ENCODE measurements around the gene L3HYPDH. TPM values are rescaled to one million over a fixed set of nuclear protein-coding genes. Genes with fewer than 3 reads are reported as not detected.
A peak's percentile ranks its signal among the peaks of the same experiment; 100 is the strongest.

Gene L3HYPDH
- total and polyA plus RNA-seq, 2 donors (not counting 3 experiments of a cell fraction or from before 2014, with no cell fraction given), result 26.2 to 30.2 TPM

DNA sequence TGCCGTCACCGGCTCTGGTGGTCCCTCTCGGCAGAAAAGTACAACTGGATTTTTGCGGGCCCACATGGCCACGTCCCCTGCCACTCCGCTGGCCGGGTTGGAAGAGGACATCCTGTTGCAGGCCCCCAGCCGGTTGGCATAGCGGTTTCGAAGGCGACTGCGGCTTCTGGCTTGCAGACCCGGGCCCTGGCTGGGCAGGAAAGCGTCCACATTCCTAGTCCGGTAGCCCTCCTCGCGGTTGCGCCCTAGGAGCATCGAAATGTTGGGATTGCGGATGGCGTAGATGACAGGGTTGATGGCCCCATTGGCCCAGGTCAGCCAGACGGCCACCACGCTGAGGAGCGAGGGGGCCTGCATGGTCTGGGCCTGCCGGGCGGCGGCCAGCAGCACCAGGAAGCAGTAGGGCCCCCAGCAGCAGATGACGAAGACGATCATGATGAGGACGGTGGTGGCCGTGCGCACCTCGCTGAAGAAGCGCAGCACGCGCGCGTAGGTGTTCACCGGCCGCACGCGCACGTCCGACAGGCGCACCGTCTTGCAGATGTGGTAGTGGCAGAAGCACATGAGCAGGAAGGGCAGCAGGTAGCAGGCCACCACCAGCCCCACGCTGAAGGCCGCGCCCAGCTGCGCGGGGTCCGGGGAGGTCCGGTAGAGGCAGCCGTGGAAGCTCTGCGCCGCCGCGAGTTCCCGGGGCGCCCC lies 20.3 kb downstream of the L3HYPDH start:
- Histone ChIP-seq H3K9ac (replicated peaks; ENCODE audit: extremely low read depth, insufficient read depth, low read length) (peak overlapping the region; percentile 42), H3K9me1 (replicated peaks; ENCODE audit: control insufficient read depth, extremely low read depth, insufficient read depth, low read length) (no peaks in the 10 kb centered on the region), H3K27me3 (ENCODE audit: control insufficient read depth in 2 of 2, insufficient read depth in 2 of 2, low read length in 2 of 2) (no peaks in the 10 kb centered on the region), H3K27ac (ENCODE audit: insufficient read depth, low read depth, low read length) (no peak overlapping the region), H3K4me3 (replicated peaks in 1 of 3; ENCODE audit: insufficient read depth in 1 of 3, low read depth in 1 of 3, low read length in 3 of 3) (peak overlapping the region; percentile 18 to 48 (median 29)), H3K36me3 (ENCODE audit: control insufficient read depth in 2 of 2, extremely low read depth in 1 of 2, insufficient read depth in 2 of 2, low read length in 2 of 2) (no peaks in the 10 kb centered on the region), H3K79me2 (ENCODE audit: control insufficient read depth, insufficient read depth, low read length) (no peaks in the 10 kb centered on the region), H3K9me3 (replicated peaks; ENCODE audit: control insufficient read depth, insufficient read depth, low read length) (no peaks in the 10 kb centered on the region), H4K20me1 (replicated peaks; ENCODE audit: control insufficient read depth, extremely low read depth, insufficient read depth, low read length) (no peaks in the 10 kb centered on the region), H3K4me1 (ENCODE audit: control insufficient read depth, extremely low read depth, insufficient read depth, low read length) (peaks cover 5% of the 10 kb centered on the region), H3K4me2 (ENCODE audit: insufficient read depth, low read length) (peak overlapping the region; percentile 53), H2AFZ (ENCODE audit: low read depth, low read length) (peak overlapping the region; percentile 95)
- intact Hi-C loops (cut with micrococcal nuclease) (no loop called here), dilution Hi-C loops (cut with MboI; ENCODE audit: extremely low pct_ligation_motif_present, low sequenced_read_pairs) (no loop called here)
- no peak for TF ChIP-seq POLR2AphosphoS5 (IDR thresholded peaks at IDR 0.05; ENCODE audit: insufficient read depth, low read depth, low read length)
- no peak for TF ChIP-seq JUN (IDR thresholded peaks at IDR 0.05; ENCODE audit: borderline replicate concordance, insufficient read depth, insufficient read length, low read depth)
- no peak for TF ChIP-seq EZH2 (IDR thresholded peaks at IDR 0.05; ENCODE audit: borderline replicate concordance, low read depth, low read length, severe bottlenecking)
- TF ChIP-seq POLR2A (IDR thresholded peaks at IDR 0.05; ENCODE audit: low read depth, low read length), result no peak
- TF ChIP-seq GATA2 (IDR thresholded peaks at IDR 0.05; ENCODE audit: insufficient read depth, insufficient read length, low read depth, low read length), result no peak
- TF ChIP-seq, protein P1, sequence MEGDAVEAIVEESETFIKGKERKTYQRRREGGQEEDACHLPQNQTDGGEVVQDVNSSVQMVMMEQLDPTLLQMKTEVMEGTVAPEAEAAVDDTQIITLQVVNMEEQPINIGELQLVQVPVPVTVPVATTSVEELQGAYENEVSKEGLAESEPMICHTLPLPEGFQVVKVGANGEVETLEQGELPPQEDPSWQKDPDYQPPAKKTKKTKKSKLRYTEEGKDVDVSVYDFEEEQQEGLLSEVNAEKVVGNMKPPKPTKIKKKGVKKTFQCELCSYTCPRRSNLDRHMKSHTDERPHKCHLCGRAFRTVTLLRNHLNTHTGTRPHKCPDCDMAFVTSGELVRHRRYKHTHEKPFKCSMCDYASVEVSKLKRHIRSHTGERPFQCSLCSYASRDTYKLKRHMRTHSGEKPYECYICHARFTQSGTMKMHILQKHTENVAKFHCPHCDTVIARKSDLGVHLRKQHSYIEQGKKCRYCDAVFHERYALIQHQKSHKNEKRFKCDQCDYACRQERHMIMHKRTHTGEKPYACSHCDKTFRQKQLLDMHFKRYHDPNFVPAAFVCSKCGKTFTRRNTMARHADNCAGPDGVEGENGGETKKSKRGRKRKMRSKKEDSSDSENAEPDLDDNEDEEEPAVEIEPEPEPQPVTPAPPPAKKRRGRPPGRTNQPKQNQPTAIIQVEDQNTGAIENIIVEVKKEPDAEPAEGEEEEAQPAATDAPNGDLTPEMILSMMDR (IDR thresholded peaks at IDR 0.05; ENCODE audit: extremely low read depth in 1 of 2, insufficient read depth in 1 of 2, low read depth in 1 of 2, low read length in 2 of 2), result no peak
- no peak for TF ChIP-seq MYC (IDR thresholded peaks at IDR 0.05; ENCODE audit: low read depth, low read length)
- TF ChIP-seq FOS (IDR thresholded peaks at IDR 0.05; ENCODE audit: borderline replicate concordance, insufficient read depth, low read length), result no peak
- TF ChIP-seq, protein P2, sequence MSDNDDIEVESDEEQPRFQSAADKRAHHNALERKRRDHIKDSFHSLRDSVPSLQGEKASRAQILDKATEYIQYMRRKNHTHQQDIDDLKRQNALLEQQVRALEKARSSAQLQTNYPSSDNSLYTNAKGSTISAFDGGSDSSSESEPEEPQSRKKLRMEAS (IDR thresholded peaks at IDR 0.05; ENCODE audit: insufficient read depth, insufficient read length), result no peak
- no peak for FAIRE-seq
- DNase-seq (ENCODE audit: low read depth, low spot score), result no peak
- BruUV-seq (replicated peaks), result no TSS peak
- POLR2A ChIA-PET, result no interaction called here
- CTCF ChIA-PET, result interaction anchor here (1.2 to 2.0 kb wide), 3 partner anchors 20 to 331 kb away, joined by 4 to 18 read pairs (median 9); partner anchors contain the start of genes JKAMP and L3HYPDH

Measured in endothelial cell of umbilical vein (primary cell).